IMR-90 (cell line): ENCODE data around the gene TAT. TPM values are rescaled to one million over a fixed set of nuclear protein-coding genes. Genes with fewer than 3 reads are reported as not detected.

Experiments
- ATAC-seq: fragments of 200-7000 bp; cut with Tn5 transposase; 2 replicates; pipeline ENCODE4 v1.9.1; 2020; ENCODE audit warnings: low read depth, mild to moderate bottlenecking, moderate library complexity
- BruUV-seq: library from RNA; stranded (reverse); fragments of 400-500 nt; replicated peaks from 2 replicates; lab custom pipeline; 2021; lab: Mats Ljungman, UMichigan
- CTCF ChIA-PET: fragments of 300-600 bp; formaldehyde crosslinking; extraction: SDS; loops from one replicate; lab custom pipeline; 2021; ENCODE audit warnings: antibody characterized with exemption; lab: Yijun Ruan, JAX
- POLR2A ChIA-PET: fragments of 300-600 bp; sonication (Branson Sonifier 250); formaldehyde crosslinking; loops from one replicate; lab custom pipeline; 2022; ENCODE audit warnings: antibody characterized with exemption; ENCODE audit not compliant: unreplicated experiment; lab: Charles Lee
- DNase-seq: peaks from one replicate; pipeline ENCODE4 v3.0.0; 2013
- H2AFZ ChIP-seq: replicated peaks from 2 replicates; pipeline ENCODE3; 2013; ENCODE audit warnings: low read length, mild to moderate bottlenecking; ENCODE audit not compliant: poor library complexity
- H2AK5ac ChIP-seq: 2 replicates; pipeline ENCODE4 v1.6.1; 2013; ENCODE audit warnings: low read depth, low read length, inconsistent platforms
- H2AK9ac ChIP-seq: replicated peaks from 2 replicates; pipeline ENCODE3; 2013; ENCODE audit warnings: mild to moderate bottlenecking, low read depth, low read length, moderate library complexity; ENCODE audit not compliant: poor library complexity
- H2BK120ac ChIP-seq: 2 replicates; pipeline ENCODE4 v1.6.1; 2013; ENCODE audit warnings: low read depth, low read length, inconsistent platforms
- H2BK15ac ChIP-seq: 3 replicates; pipeline ENCODE4 v1.6.1; 2013; ENCODE audit warnings: low read depth, low read length, inconsistent platforms
- H2BK20ac ChIP-seq: 2 replicates; pipeline ENCODE4 v1.6.1; 2013; ENCODE audit warnings: low read depth, mild to moderate bottlenecking, inconsistent platforms, low read length, moderate library complexity
- H2BK5ac ChIP-seq: 2 replicates; pipeline ENCODE4 v1.6.1; 2013; ENCODE audit warnings: mild to moderate bottlenecking, low read depth, low read length, inconsistent platforms; ENCODE audit not compliant: poor library complexity, severe bottlenecking
- H3K14ac ChIP-seq: replicated peaks from 2 replicates; pipeline ENCODE4 v1.6.1; 2013; ENCODE audit warnings: low read depth, low read length, inconsistent platforms
- H3K18ac ChIP-seq: 2 replicates; pipeline ENCODE4 v1.6.1; 2013; ENCODE audit warnings: low read depth, low read length, control low read depth
- H3K23ac ChIP-seq: 2 replicates; pipeline ENCODE4 v1.6.1; 2013; ENCODE audit warnings: low read depth, low read length, inconsistent platforms
- H3K27ac ChIP-seq: 2 replicates; pipeline ENCODE4 v1.5.1; 2013; ENCODE audit warnings: mild to moderate bottlenecking, control low read depth, low read length; ENCODE audit not compliant: insufficient read depth
- H3K27me3 ChIP-seq: 2 replicates; pipeline ENCODE4 v1.6.1; 2013; ENCODE audit warnings: low read length; ENCODE audit not compliant: control insufficient read depth, insufficient read depth
- H3K36me3 ChIP-seq: 2 replicates; pipeline ENCODE4 v1.6.1; 2013; ENCODE audit warnings: low read length, mixed read lengths; ENCODE audit not compliant: control insufficient read depth, insufficient read depth
- H3K4ac ChIP-seq: 2 replicates; pipeline ENCODE4 v1.6.1; 2013; ENCODE audit warnings: low read depth, low read length, inconsistent platforms
- H3K4me1 ChIP-seq: 2 replicates; pipeline ENCODE4 v1.6.1; 2013; ENCODE audit warnings: low read length, mixed read lengths; ENCODE audit not compliant: control insufficient read depth, insufficient read depth
- H3K4me2 ChIP-seq: 2 replicates; pipeline ENCODE4 v1.6.1; 2013; ENCODE audit warnings: low read depth, mild to moderate bottlenecking, control low read depth, low read length, moderate library complexity
- H3K4me3 ChIP-seq: 2 replicates; pipeline ENCODE4 v1.5.1; 2013; ENCODE audit warnings: low read depth, mild to moderate bottlenecking, control low read depth, low read length, moderate library complexity; ENCODE audit not compliant: insufficient read depth
- H3K56ac ChIP-seq: 2 replicates; pipeline ENCODE4 v1.6.1; 2013; ENCODE audit warnings: low read length, inconsistent platforms; ENCODE audit not compliant: insufficient read depth; ENCODE audit errors: extremely low read depth
- H3K79me1 ChIP-seq, 2 experiments: 2 replicates each; pipeline ENCODE4 v1.6.1; 2013; ENCODE audit warnings: low read length in 2 of 2, inconsistent platforms in 1 of 2, low read depth in 1 of 2
- H3K9ac ChIP-seq: 2 replicates; pipeline ENCODE4 v1.6.1; 2013; ENCODE audit warnings: low read depth, low read length, control low read depth
- H3K9me1 ChIP-seq: 2 replicates; pipeline ENCODE4 v1.6.1; 2013; ENCODE audit warnings: low read length, inconsistent platforms; ENCODE audit not compliant: insufficient read depth
- H3K9me3 ChIP-seq: 2 replicates; pipeline ENCODE4 v1.6.1; 2013; ENCODE audit warnings: low read length; ENCODE audit not compliant: control insufficient read depth, insufficient read depth
- H4K20me1 ChIP-seq: 2 replicates; pipeline ENCODE4 v1.6.1; 2013; ENCODE audit warnings: low read length, inconsistent platforms; ENCODE audit not compliant: insufficient read depth
- H4K5ac ChIP-seq: 2 replicates; pipeline ENCODE4 v1.6.1; 2013; ENCODE audit warnings: mild to moderate bottlenecking, low read depth, low read length, control low read depth
- H4K8ac ChIP-seq, 2 experiments: 2 replicates each; pipeline ENCODE4 v1.6.1; 2013; ENCODE audit warnings: low read depth in 2 of 2, low read length in 2 of 2, control low read depth in 1 of 2, inconsistent platforms in 1 of 2
- H4K91ac ChIP-seq: 2 replicates; pipeline ENCODE4 v1.6.1; 2013; ENCODE audit warnings: low read depth, low read length, inconsistent platforms; ENCODE audit not compliant: insufficient read depth
- CEBPB ChIP-seq: IDR thresholded peaks from 2 replicates; pipeline ENCODE4 v1.6.1; 2012; ENCODE audit warnings: low read depth, low read length, improper control_type of control experiment
- CHD1 ChIP-seq: IDR thresholded peaks from 2 replicates; pipeline ENCODE4 v1.6.1; 2012; ENCODE audit warnings: low read depth, low read length, improper control_type of control experiment
- ELK1 ChIP-seq: fragments of 150-350 bp; IDR thresholded peaks from 2 replicates; pipeline ENCODE4 v1.6.1; 2016; ENCODE audit warnings: low read depth, mild to moderate bottlenecking, low read length, moderate library complexity, borderline replicate concordance
- FOS ChIP-seq: fragments of 150-350 bp; IDR thresholded peaks from 2 replicates; pipeline ENCODE4 v1.6.1; 2016; ENCODE audit warnings: low read depth, low read length
- MAFK ChIP-seq: IDR thresholded peaks from 2 replicates; pipeline ENCODE4 v1.6.1; 2012; ENCODE audit warnings: low read depth, low read length, improper control_type of control experiment
- MAZ ChIP-seq: IDR thresholded peaks from 2 replicates; pipeline ENCODE4 v1.6.1; 2012; ENCODE audit warnings: low read depth, mild to moderate bottlenecking, low read length, improper control_type of control experiment, moderate library complexity, borderline replicate concordance
- MXI1 ChIP-seq: IDR thresholded peaks from 2 replicates; pipeline ENCODE4 v1.6.1; 2012; ENCODE audit warnings: low read depth, mild to moderate bottlenecking, low read length, moderate library complexity, borderline replicate concordance
- NFE2L2 ChIP-seq: fragments of 150-350 bp; IDR thresholded peaks from 2 replicates; pipeline ENCODE4 v1.6.1; 2016; ENCODE audit warnings: low read depth, mild to moderate bottlenecking, low read length
- POLR2A ChIP-seq: IDR thresholded peaks from 2 replicates; pipeline ENCODE4 v1.6.1; 2012; ENCODE audit warnings: mild to moderate bottlenecking, low read depth, low read length
- RAD21 ChIP-seq: IDR thresholded peaks from 2 replicates; pipeline ENCODE4 v1.6.1; 2012; ENCODE audit warnings: low read length, improper control_type of control experiment
- RCOR1 ChIP-seq: IDR thresholded peaks from 2 replicates; pipeline ENCODE4 v1.6.1; 2012; ENCODE audit warnings: mild to moderate bottlenecking, low read length, improper control_type of control experiment; ENCODE audit not compliant: insufficient replicate concordance
- SMC3 ChIP-seq: fragments of 150-350 bp; IDR thresholded peaks from 2 replicates; pipeline ENCODE4 v1.6.1; 2016; ENCODE audit warnings: low read depth, mild to moderate bottlenecking, antibody characterized with exemption, low read length, moderate library complexity
- USF2 ChIP-seq: fragments of 150-350 bp; IDR thresholded peaks from 2 replicates; pipeline ENCODE4 v1.6.1; 2017; ENCODE audit warnings: mild to moderate bottlenecking, antibody characterized with exemption, low read length, low read depth
- WGBS, 2 experiments: methylation state at CpG; one replicate each; pipeline versions ENCODE4 v1.1.5 to v1.1.7; 2013; ENCODE audit warnings: missing lambda C conversion rate in 2 of 2; ENCODE audit not compliant: insufficient read length in 1 of 2; ENCODE audit errors: extremely low coverage in 2 of 2; 5-methylcytosine and 5-hydroxymethylcytosine counted together
- dilution Hi-C: fragments of 300-500 bp; cut with HindIII; formaldehyde crosslinking; loops from one replicate; pipeline ENCODE4 v1.14.3; 2018; ENCODE audit warnings: low sequenced_read_pairs; ENCODE audit not compliant: unreplicated experiment
- in situ Hi-C: fragments of 300-500 bp; cut with MboI; formaldehyde crosslinking; loops from 3 replicates; pipeline ENCODE4 v1.14.3; 2019; ENCODE audit warnings: low sequenced_read_pairs, inconsistent platforms, mixed read lengths
- intact Hi-C: fragments of 100-400 bp; cut with micrococcal nuclease; formaldehyde crosslinking; loops from 2 replicates; pipeline ENCODE4 v1.10.0; 2022
- polyA plus RNA-seq, 3 experiments: library from polyadenylated mRNA; depleted of rRNA; stranded (reverse); fragments of >200 nt; gene quantifications; 2 replicates each; pipeline ENCODE4 v1.2.3, GENCODE V29; 2012; ENCODE audit warnings: low replicate concordance in 1 of 3
- total RNA-seq: library from RNA; depleted of rRNA; stranded (reverse); fragments of >200 nt; gene quantifications from 2 replicates; pipeline ENCODE4 v1.2.3, GENCODE V29; 2012
- TF ChIP-seq, protein P1 (sequence below): conservative IDR thresholded peaks from 2 replicates; pipeline ENCODE4 v1.5.1; 2012; ENCODE audit warnings: mild to moderate bottlenecking, low read depth, low read length, improper control_type of control experiment

TAT gene
- total and polyA plus RNA-seq, 2 of the 4 experiments (the other 2 are of a cell fraction) = not detected

DNA sequence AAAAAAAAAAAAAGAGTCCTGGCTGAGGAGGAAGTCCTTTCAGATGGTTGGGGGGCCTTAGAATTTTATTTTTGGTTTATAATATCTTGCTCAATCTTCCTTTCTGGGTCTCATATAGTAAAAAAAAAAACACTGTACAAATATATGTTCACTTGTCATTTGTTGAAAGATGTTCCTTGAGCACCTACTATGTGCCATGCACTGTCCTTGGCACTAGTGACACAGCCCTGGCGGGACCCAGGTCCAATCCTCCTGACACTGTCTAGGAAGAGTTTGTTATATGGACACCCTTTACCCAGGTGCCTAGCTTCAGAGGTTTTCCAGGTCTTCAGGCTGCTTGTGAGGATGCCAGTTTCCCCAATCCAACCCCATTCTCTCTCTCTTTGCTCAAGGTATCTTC, 48.6 kb downstream of the TAT start:
- H2BK120ac ChIP-seq = no peak overlapping the region
- no CpG with 5 or more reads among the region's 1 CpG for WGBS, 2 experiments
- CTCF ChIA-PET = no interaction called here

More for the DNA sequence above, 48.6 kb downstream of the TAT start:
- H3K14ac ChIP-seq = no peak overlapping the region
- peaks cover 2% of the 10 kb centered on the region; the same call in 1 of the 2 replicates for H3K27me3 ChIP-seq
- H4K5ac ChIP-seq = no peak overlapping the region
- H4K8ac ChIP-seq = no peak overlapping the region
- no peak overlapping the region for H4K91ac ChIP-seq
- no peak for ATAC-seq
- H3K4ac ChIP-seq = no peak overlapping the region
- no peak overlapping the region for H3K4me2 ChIP-seq
- dilution Hi-C loops = no loop called here
- H2AK5ac ChIP-seq = no peak overlapping the region
- no peaks in the 10 kb centered on the region for H3K79me1 ChIP-seq
- H3K4me3 ChIP-seq = no peak overlapping the region
- no peak overlapping the region for H3K9ac ChIP-seq
- H3K56ac ChIP-seq = no peak overlapping the region
- H2AFZ ChIP-seq = no peak overlapping the region
- POLR2A ChIA-PET = no interaction called here
- no peak overlapping the region for H2BK15ac ChIP-seq
- TF ChIP-seq, protein P1, sequence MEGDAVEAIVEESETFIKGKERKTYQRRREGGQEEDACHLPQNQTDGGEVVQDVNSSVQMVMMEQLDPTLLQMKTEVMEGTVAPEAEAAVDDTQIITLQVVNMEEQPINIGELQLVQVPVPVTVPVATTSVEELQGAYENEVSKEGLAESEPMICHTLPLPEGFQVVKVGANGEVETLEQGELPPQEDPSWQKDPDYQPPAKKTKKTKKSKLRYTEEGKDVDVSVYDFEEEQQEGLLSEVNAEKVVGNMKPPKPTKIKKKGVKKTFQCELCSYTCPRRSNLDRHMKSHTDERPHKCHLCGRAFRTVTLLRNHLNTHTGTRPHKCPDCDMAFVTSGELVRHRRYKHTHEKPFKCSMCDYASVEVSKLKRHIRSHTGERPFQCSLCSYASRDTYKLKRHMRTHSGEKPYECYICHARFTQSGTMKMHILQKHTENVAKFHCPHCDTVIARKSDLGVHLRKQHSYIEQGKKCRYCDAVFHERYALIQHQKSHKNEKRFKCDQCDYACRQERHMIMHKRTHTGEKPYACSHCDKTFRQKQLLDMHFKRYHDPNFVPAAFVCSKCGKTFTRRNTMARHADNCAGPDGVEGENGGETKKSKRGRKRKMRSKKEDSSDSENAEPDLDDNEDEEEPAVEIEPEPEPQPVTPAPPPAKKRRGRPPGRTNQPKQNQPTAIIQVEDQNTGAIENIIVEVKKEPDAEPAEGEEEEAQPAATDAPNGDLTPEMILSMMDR = no peak
- TF ChIP-seq MAFK (no peak), POLR2A (no peak), SMC3 (no peak), USF2 (no peak), CHD1 (no peak), MXI1 (no peak), CEBPB (no peak), RAD21 (no peak), NFE2L2 (no peak), FOS (no peak), RCOR1 (no peak), ELK1 (no peak), MAZ (no peak)
- no peak overlapping the region for H3K27ac ChIP-seq
- no peaks in the 10 kb centered on the region for H3K9me1 ChIP-seq
- H2AK9ac ChIP-seq = no peak overlapping the region
- intact Hi-C loops = no loop called here
- H3K4me1 ChIP-seq = no peaks in the 10 kb centered on the region
- in situ Hi-C loops = no loop called here
- no peaks in the 10 kb centered on the region for H3K36me3 ChIP-seq
- H3K9me3 ChIP-seq = no peaks in the 10 kb centered on the region
- H2BK20ac ChIP-seq = no peak overlapping the region
- BruUV-seq = no TSS peak
- H2BK5ac ChIP-seq = no peak overlapping the region
- DNase-seq = no peak
- no peak overlapping the region for H3K18ac ChIP-seq
- no peaks in the 10 kb centered on the region for H4K20me1 ChIP-seq
- H3K23ac ChIP-seq = no peak overlapping the region
